Vagina (tissue), 2 donors: ENCODE measurements around the gene CASD1. TPM values are rescaled to one million over a fixed set of nuclear protein-coding genes. Genes with fewer than 3 reads are reported as not detected.

ENCODE experiments used
- DNase-seq, 2 donors: peaks; one replicate each; pipeline ENCODE4 v3.0.0-alpha.2; 2017; ENCODE audit errors: extremely low spot score in 2 of 2
- H3K27ac ChIP-seq: fragments of 200-600 bp; sonication (generic); one replicate; pipeline ENCODE4 v1.5.1; 2019
- H3K27me3 ChIP-seq: fragments of 200-600 bp; sonication (generic); one replicate; pipeline ENCODE4 v1.5.1; 2019
- H3K36me3 ChIP-seq, 2 donors: fragments of 200-600 bp; sonication (generic); one replicate each; pipeline ENCODE4 v1.5.1; 2017 to 2019
- H3K4me1 ChIP-seq: fragments of 200-600 bp; sonication (generic); one replicate; pipeline ENCODE4 v1.5.1; 2019
- H3K4me3 ChIP-seq, 2 donors: fragments of 200-600 bp; sonication (generic); 1 replicate in 1 of 2; 2 replicates in 1 of 2; pipeline ENCODE4 v1.5.1; 2016 to 2019
- H3K9me3 ChIP-seq: fragments of 200-600 bp; sonication (generic); one replicate; pipeline ENCODE4 v1.5.1; 2019
- POLR2A ChIP-seq, 2 donors: fragments of 450-650 bp; IDR thresholded peaks; one replicate each; pipeline ENCODE4 v1.6.1; 2017; ENCODE audit warnings: antibody characterized with exemption in 2 of 2, mild to moderate bottlenecking in 2 of 2, moderate library complexity in 2 of 2
- POLR2AphosphoS5 ChIP-seq, 2 donors: sonication (generic); formaldehyde crosslinking; IDR thresholded peaks; one replicate each; pipeline ENCODE4 v1.9.0; 2017; ENCODE audit warnings: antibody characterized with exemption in 2 of 2, mild to moderate bottlenecking in 2 of 2, low read depth in 1 of 2; ENCODE audit not compliant: insufficient read depth in 1 of 2
- intact Hi-C: fragments of 100-400 bp; cut with DNase I; formaldehyde crosslinking; loops from one replicate; pipeline ENCODE4 v1.15.1; 2023
- total RNA-seq: library from RNA; depleted of rRNA; stranded (reverse); fragments of >200 nt; gene quantifications from one replicate; pipeline ENCODE4 v1.2.3, GENCODE V29; 2016
- TF ChIP-seq, protein P1 (sequence below), 3 experiments: fragments of 450-650 bp in 2 of 3; fragments of 200-600 bp in 1 of 3; sonication (generic) in 1 of 3; IDR thresholded peaks; one replicate each; pipeline ENCODE4 v1.5.1; 2017 to 2019; ENCODE audit warnings: antibody characterized with exemption in 3 of 3, mild to moderate bottlenecking in 2 of 3, moderate library complexity in 2 of 3

CASD1 gene
- total RNA-seq, 1 donor from 2014 or later = 17.7 TPM

GRCh38 chr7:94512735-94513564, 3.3 kb downstream of the CASD1 start:
- Histone ChIP-seq H3K4me3 (no peak overlapping the region), H3K4me1 (peaks cover 31% of the 10 kb centered on the region), H3K9me3 (no peaks in the 10 kb centered on the region), H3K36me3 (no peaks in the 10 kb centered on the region), H3K27ac (no peak overlapping the region), H3K27me3 (no peaks in the 10 kb centered on the region)
- no peak for DNase-seq
- intact Hi-C loops = no loop called here
- no peak for TF ChIP-seq POLR2A (IDR thresholded peaks at IDR 0.05)
- TF ChIP-seq, protein P1, sequence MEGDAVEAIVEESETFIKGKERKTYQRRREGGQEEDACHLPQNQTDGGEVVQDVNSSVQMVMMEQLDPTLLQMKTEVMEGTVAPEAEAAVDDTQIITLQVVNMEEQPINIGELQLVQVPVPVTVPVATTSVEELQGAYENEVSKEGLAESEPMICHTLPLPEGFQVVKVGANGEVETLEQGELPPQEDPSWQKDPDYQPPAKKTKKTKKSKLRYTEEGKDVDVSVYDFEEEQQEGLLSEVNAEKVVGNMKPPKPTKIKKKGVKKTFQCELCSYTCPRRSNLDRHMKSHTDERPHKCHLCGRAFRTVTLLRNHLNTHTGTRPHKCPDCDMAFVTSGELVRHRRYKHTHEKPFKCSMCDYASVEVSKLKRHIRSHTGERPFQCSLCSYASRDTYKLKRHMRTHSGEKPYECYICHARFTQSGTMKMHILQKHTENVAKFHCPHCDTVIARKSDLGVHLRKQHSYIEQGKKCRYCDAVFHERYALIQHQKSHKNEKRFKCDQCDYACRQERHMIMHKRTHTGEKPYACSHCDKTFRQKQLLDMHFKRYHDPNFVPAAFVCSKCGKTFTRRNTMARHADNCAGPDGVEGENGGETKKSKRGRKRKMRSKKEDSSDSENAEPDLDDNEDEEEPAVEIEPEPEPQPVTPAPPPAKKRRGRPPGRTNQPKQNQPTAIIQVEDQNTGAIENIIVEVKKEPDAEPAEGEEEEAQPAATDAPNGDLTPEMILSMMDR (IDR thresholded peaks at IDR 0.05) = no peak
- no peak for TF ChIP-seq POLR2AphosphoS5 (IDR thresholded peaks at IDR 0.05; ENCODE audit: insufficient read depth in 1 of 2, low read depth in 1 of 2)

DNA sequence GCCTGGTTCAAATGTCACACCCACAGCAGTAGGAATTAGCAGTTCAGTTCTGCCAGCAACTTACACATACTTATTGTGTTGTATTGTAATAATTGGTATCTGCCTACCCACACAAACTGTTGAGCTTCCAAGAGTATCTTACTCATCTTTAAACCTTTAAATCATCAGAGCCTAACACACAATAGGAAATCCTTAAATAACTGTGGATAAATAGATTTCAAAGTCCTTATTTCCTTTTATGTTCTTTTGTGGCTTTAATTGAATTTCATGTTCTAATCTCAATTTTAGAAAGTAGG, 3.9 kb downstream of the CASD1 start:
- intact Hi-C loops = no loop called here
- no peak for TF ChIP-seq POLR2A (IDR thresholded peaks at IDR 0.05)
- TF ChIP-seq, protein P1 (IDR thresholded peaks at IDR 0.05) = no peak
- TF ChIP-seq POLR2AphosphoS5 (IDR thresholded peaks at IDR 0.05; ENCODE audit: insufficient read depth in 1 of 2, low read depth in 1 of 2) = no peak
- Histone ChIP-seq H3K4me1 (peaks cover 31% of the 10 kb centered on the region), H3K27ac (no peak overlapping the region), H3K9me3 (no peaks in the 10 kb centered on the region), H3K36me3 (no peaks in the 10 kb centered on the region), H3K27me3 (no peaks in the 10 kb centered on the region), H3K4me3 (no peak overlapping the region)
- DNase-seq = no peak

GRCh38 chr7:94514140-94514889, 4.7 kb downstream of the CASD1 start:
- no peaks in the 10 kb centered on the region for H3K9me3 ChIP-seq
- H3K4me1 ChIP-seq = peaks cover 31% of the 10 kb centered on the region
- DNase-seq = no peak
- H3K4me3 ChIP-seq = no peak overlapping the region
- no peak overlapping the region for H3K27ac ChIP-seq
- intact Hi-C loops = no loop called here
- TF ChIP-seq POLR2A (IDR thresholded peaks at IDR 0.05) (no peak), POLR2AphosphoS5 (IDR thresholded peaks at IDR 0.05; ENCODE audit: insufficient read depth in 1 of 2, low read depth in 1 of 2) (no peak)
- TF ChIP-seq, protein P1 (IDR thresholded peaks at IDR 0.05) = no peak
- H3K27me3 ChIP-seq = no peaks in the 10 kb centered on the region
- no peaks in the 10 kb centered on the region for H3K36me3 ChIP-seq

DNA sequence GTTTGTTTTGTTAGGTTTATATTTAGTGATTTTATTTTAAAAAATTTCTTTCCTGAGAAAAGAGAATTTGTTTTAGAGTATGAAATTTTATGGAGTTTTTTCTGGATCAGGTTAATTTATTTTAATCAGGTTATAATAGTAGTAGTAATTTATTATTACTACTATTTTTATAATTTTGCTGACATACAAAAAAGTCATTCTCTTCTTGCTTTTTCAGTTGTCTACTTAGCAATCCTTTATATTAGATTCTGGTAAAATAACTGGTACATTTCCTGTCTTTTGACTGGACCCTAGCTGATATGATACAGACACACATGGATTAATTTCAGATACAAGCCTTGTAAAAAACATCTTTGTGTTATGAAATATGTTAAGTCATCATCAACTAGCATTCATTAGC, 5.3 kb downstream of the CASD1 start:
- Histone ChIP-seq H3K4me3 (no peak overlapping the region), H3K4me1 (peaks cover 31% of the 10 kb centered on the region), H3K36me3 (no peaks in the 10 kb centered on the region), H3K9me3 (no peaks in the 10 kb centered on the region), H3K27ac (no peak overlapping the region), H3K27me3 (no peaks in the 10 kb centered on the region)
- TF ChIP-seq POLR2AphosphoS5 (IDR thresholded peaks at IDR 0.05; ENCODE audit: insufficient read depth in 1 of 2, low read depth in 1 of 2) (no peak), POLR2A (IDR thresholded peaks at IDR 0.05) (no peak)
- TF ChIP-seq, protein P1 (IDR thresholded peaks at IDR 0.05) = no peak
- intact Hi-C loops = no loop called here
- DNase-seq = no peak

DNA sequence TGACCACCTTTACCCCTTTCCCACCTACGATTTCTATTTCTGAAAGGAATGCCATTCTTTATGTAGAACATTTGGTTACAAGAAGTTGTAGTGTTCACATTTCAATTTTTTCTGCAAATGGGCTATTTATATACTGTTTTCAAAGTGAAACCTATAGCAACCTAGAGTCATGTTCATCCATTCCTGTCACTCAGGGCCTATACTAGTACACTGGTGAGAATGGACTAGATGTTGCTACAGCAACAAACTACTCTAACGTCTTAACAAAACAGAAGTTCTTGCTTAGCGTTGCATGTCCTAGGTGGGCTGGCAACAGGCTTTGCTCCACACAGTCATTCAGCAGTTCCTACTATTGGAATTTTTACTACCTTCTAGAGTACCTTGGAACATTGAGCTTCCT, 16.3 kb downstream of the CASD1 start:
- H3K4me1 ChIP-seq = no peaks in the 10 kb centered on the region
- H3K9me3 ChIP-seq = no peaks in the 10 kb centered on the region
- H3K4me3 ChIP-seq = no peak overlapping the region
- no peaks in the 10 kb centered on the region for H3K27me3 ChIP-seq
- intact Hi-C loops = no loop called here
- no peak for DNase-seq
- H3K36me3 ChIP-seq = peaks cover 0 to 12% of the 10 kb centered on the region in 2 donors
- no peak for TF ChIP-seq POLR2A (IDR thresholded peaks at IDR 0.05)
- TF ChIP-seq, protein P1 (IDR thresholded peaks at IDR 0.05) = no peak
- H3K27ac ChIP-seq = no peak overlapping the region
